ENCODE measurements around the gene CCL1. TPM values are rescaled to one million over a fixed set of nuclear protein-coding genes. Genes with fewer than 3 reads are reported as not detected.
A peak's percentile ranks its signal among the peaks of the same experiment; 100 is the strongest.

CCL1 gene
- total and polyA plus RNA-seq, 9 of the 15 experiments (the other 6 are each of a cell fraction or from before 2014, with no cell fraction given) = 0.45 TPM; not detected in 8

DNA sequence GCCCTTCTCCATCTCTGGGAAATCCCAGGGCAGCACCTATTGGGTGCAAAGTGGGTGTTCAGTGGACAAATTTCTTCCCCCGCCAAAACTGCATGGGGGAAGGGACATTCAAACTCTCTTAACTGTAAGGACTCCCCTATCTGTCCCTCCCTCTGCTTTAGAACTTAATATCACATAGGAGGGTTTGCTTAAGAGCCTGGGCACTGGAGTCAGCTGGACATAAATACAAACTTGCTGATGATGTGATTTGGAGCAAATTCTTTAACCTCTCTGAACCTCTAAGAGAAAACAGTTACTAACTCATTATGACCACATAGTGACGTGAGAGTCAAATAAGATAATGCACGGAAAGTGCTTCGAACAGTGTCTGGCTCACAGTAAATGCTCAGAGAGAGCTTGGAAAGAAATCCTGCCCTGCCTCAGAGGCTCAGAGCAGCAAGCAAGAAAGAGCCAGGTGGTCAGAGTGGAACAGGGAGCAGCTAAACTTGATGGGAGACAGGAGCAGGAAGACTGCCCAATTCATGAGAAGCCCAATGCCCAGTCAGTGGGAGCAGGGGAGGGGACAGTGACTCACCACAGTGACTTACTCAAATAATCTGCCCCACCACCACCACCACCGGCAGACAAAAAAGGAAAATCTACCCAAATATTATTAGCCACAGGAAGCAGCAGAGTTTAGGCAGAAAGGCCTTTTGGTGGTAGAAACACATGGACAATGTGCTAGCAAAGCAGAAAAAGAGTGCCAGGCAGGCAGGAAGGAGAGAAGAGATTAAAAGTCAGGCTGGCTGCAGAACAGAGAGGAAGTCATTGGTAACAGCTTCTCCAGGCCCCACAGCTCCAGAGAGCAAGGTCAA is 23.9 kb upstream of the CCL1 start (continued):
- TF ChIP-seq, protein P1, sequence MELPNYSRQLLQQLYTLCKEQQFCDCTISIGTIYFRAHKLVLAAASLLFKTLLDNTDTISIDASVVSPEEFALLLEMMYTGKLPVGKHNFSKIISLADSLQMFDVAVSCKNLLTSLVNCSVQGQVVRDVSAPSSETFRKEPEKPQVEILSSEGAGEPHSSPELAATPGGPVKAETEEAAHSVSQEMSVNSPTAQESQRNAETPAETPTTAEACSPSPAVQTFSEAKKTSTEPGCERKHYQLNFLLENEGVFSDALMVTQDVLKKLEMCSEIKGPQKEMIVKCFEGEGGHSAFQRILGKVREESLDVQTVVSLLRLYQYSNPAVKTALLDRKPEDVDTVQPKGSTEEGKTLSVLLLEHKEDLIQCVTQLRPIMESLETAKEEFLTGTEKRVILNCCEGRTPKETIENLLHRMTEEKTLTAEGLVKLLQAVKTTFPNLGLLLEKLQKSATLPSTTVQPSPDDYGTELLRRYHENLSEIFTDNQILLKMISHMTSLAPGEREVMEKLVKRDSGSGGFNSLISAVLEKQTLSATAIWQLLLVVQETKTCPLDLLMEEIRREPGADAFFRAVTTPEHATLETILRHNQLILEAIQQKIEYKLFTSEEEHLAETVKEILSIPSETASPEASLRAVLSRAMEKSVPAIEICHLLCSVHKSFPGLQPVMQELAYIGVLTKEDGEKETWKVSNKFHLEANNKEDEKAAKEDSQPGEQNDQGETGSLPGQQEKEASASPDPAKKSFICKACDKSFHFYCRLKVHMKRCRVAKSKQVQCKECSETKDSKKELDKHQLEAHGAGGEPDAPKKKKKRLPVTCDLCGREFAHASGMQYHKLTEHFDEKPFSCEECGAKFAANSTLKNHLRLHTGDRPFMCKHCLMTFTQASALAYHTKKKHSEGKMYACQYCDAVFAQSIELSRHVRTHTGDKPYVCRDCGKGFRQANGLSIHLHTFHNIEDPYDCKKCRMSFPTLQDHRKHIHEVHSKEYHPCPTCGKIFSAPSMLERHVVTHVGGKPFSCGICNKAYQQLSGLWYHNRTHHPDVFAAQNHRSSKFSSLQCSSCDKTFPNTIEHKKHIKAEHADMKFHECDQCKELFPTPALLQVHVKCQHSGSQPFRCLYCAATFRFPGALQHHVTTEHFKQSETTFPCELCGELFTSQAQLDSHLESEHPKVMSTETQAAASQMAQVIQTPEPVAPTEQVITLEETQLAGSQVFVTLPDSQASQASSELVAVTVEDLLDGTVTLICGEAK (IDR thresholded peaks at IDR 0.05) = no peak
- TF ChIP-seq, protein P1 (CRISPR knock-in tag; IDR thresholded peaks at IDR 0.05) = no peak
- no peak for TF ChIP-seq ZNF384 (IDR thresholded peaks at IDR 0.05; ENCODE audit: low read depth, low read length)
- TF ChIP-seq MEF2D (tag; conservative IDR thresholded peaks at IDR 0.05; ENCODE audit: low read depth) = no peak
- no peak for TF ChIP-seq RBM15 (IDR thresholded peaks at IDR 0.05; ENCODE audit: insufficient read depth, low read length)
- no peak for TF ChIP-seq HMG20A (CRISPR knock-in tag; conservative IDR thresholded peaks at IDR 0.05)
- no peak for TF ChIP-seq ZNF311 (CRISPR knock-in tag; IDR thresholded peaks at IDR 0.05)
- TF ChIP-seq SETDB1 (IDR thresholded peaks at IDR 0.05; ENCODE audit: low read length) = no peak
- TF ChIP-seq CAMTA2 (CRISPR knock-in tag; conservative IDR thresholded peaks at IDR 0.05) = no peak
- no peak for TF ChIP-seq CCAR2 (IDR thresholded peaks at IDR 0.05; ENCODE audit: low read depth, low read length)
- TF ChIP-seq NFYB (IDR thresholded peaks at IDR 0.05; ENCODE audit: extremely low read depth, insufficient read length) = no peak
- no peak for TF ChIP-seq BRD4 (IDR thresholded peaks at IDR 0.05)
- TF ChIP-seq BCL6 (CRISPR knock-in tag; IDR thresholded peaks at IDR 0.05) = no peak
- peak in 1 of 3 experiments; percentile 57; a peak in 1 of 6 replicates for TF ChIP-seq ZBTB11 (CRISPR knock-in tag; IDR thresholded peaks at IDR 0.05)
- no peak for TF ChIP-seq TOE1 (IDR thresholded peaks at IDR 0.05; ENCODE audit: borderline replicate concordance)
- no peak for TF ChIP-seq TOE1 (CRISPR knock-in tag; IDR thresholded peaks at IDR 0.05; ENCODE audit: borderline replicate concordance, low read depth)

All from K562 (cell line).